GM12892 (cell line): ENCODE data around the gene NHERF2.
A peak's percentile ranks its signal among the peaks of the same experiment; 100 is the strongest.
"Not testable (repeated sequence)": the region's sequence is repeated elsewhere in the genome, so short reads cannot be mapped to it uniquely, and the experiment has no call there.

Experiments used
- DNase-seq: peaks from one replicate; pipeline ENCODE4 v3.0.0; 2011; ENCODE audit not compliant: insufficient read length
- FAIRE-seq: peaks from 2 replicates; lab custom pipeline; 2011; peaks lifted over from hg19 to GRCh38; lab: Jason Lieb, UNC
- POLR2A ChIP-seq: IDR thresholded peaks from 2 replicates; pipeline ENCODE4 v1.6.1; 2011; ENCODE audit warnings: low read depth, low read length, control low read depth
- POLR2AphosphoS5 ChIP-seq: IDR thresholded peaks from 2 replicates; pipeline ENCODE4 v1.6.1; 2011; ENCODE audit warnings: low read depth, low read length, control low read depth
- TAF1 ChIP-seq: IDR thresholded peaks from 2 replicates; pipeline ENCODE4 v1.6.1; 2011; ENCODE audit warnings: low read depth, mild to moderate bottlenecking, control low read depth, low read length, borderline replicate concordance

Gene NHERF2

DNA sequence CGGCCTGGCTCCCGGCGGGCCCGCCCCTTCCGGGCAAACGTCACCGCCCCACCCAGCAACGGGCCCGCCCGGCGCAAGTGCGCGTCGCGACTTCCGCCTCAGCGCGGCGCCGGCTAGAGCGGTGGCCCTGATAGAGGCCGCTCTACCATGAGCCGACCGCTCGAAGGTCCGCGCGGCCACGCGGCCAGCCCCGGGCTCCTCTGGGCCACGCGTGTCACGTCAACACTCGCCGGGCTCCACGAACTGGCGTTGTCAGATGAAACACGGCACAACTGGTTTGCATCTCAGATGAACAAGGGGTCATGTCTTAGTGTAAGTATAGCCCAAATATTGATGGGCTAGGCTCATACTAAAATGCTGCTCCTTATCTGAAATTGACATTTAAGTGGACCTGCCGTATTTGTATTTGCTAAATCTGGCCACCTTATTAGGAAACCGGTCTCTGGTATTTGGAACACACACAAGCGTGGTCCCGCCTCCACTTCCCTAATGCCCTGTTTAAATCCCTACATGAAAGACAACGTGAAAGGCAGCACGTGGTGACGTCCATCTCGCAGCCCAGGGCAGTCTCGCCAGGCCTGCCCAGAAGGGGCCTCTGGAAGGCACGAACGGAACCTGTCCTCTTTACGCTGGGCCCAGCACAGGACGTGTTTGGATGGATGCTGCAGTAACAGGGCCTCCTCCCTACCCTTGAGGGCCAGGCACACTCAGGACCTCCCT is 16.8 kb upstream of the NHERF2 start, which contains the start of gene ZNF598:
Gene ZNF598 (minus strand): TSS at position 31 of the 720 bp plus-strand sequence.
- TF ChIP-seq POLR2AphosphoS5, result peak; percentile 81
- TF ChIP-seq POLR2A, result peak; percentile 94
- peak; percentile 77; the same call in 1 of the 2 replicates for TF ChIP-seq TAF1
- peak; percentile 85 for FAIRE-seq

DNA sequence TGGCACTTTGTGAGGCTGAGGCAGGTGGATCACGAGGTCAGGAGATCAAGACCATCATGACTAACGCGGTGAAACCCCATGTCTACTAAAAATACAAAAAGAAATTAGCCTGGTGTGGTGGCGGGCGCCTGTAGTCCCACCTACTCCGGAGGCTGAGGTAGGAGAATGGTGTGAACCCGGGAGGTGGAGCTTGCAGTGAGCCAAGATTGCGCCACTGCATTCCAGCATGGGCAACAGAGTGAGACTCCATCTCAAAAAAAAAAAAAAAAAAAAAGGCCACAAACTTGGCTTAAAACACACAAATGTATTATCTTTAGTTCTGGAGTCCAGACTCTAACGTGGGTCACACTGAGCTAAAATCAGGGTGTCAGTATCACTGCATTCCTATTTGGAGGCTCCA is 15.0 kb upstream of the NHERF2 start:
- not testable (repeated sequence) for FAIRE-seq, DNase-seq

More for the DNA sequence above, 16.8 kb upstream of the NHERF2 start, which contains the start of gene ZNF598:
- peak; percentile 98 for DNase-seq

DNA sequence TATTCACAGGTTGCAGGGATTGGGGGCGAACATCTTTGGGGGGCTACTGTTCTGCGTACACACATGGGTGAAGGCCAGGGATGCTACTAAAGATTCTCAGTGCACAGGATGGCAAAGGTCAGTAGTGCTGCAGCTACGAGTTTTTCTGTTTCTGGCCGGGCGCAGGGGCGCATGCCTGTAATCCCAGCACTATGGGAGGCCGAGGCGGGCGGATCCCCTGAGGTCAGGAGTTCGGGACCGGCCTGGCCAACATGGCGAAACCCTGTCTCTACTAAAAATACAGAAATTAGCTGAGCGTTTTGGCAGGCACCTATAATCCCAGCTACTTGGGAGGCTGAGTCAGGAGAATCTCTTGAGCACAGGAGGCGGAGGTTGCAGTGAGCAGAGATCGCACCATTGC is 13.2 kb upstream of the NHERF2 start:
- no peak for TF ChIP-seq POLR2AphosphoS5
- no peak for TF ChIP-seq TAF1
- no peak for TF ChIP-seq POLR2A
- no peak for DNase-seq
- FAIRE-seq, result no peak

DNA sequence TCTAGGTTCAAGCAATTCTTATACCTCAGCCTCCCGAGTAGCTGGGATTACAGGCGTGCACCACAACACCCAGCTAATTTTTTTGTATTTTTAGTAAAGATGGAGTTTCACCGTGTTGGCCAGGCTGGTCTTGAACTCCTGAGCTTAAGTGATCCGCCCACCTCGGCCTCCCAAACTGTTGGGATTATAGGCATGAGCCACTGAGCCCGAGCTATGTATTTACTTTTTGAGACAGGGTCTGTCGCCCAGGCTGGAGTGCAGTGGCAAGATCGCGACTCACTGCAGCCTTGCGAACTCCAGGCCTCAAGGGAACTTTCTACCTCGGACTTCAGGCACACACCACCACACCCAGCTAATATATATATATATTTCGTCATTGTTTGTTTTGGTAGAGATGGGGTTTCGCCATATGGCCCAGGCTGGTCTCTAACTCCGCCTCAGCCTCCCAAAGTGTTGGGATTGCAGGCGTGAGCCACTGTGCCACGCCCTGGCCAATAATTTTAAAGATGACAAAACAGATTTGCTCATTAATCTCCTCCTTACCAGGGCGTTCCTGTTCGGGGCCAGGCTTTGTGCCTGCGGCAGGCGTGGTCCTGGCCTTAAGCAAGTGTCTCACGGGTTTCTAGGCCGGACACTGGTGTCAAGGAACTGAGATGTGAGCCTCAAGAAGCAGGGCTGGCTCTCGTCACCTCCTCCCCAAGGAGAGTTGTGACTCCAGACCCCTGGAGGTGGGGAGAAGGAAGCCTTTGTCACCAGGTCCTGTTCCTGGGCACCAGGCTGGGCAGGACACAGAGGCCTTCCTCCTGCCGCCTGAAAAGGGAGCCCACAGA is 11.4 kb upstream of the NHERF2 start:
- no peak for TF ChIP-seq TAF1
- no peak for TF ChIP-seq POLR2A
- FAIRE-seq, result no peak
- DNase-seq, result no peak

DNA sequence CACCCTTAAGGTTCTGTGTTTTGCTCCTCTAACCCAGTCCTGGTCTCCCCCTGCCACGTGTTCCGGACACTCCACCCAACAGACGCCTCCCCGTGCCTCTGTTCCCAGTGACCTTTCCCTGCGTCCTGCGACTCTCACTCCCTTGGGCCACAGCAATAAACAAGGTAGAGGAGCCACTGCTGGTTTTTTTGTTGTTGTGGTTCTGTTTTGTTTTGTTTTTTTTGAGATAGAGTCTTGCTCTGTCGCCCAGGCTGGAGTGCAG is 10.8 kb upstream of the NHERF2 start:
- TF ChIP-seq TAF1, result no peak
- no peak for TF ChIP-seq POLR2AphosphoS5
- TF ChIP-seq POLR2A, result no peak
- no peak for FAIRE-seq
- no peak for DNase-seq

DNA sequence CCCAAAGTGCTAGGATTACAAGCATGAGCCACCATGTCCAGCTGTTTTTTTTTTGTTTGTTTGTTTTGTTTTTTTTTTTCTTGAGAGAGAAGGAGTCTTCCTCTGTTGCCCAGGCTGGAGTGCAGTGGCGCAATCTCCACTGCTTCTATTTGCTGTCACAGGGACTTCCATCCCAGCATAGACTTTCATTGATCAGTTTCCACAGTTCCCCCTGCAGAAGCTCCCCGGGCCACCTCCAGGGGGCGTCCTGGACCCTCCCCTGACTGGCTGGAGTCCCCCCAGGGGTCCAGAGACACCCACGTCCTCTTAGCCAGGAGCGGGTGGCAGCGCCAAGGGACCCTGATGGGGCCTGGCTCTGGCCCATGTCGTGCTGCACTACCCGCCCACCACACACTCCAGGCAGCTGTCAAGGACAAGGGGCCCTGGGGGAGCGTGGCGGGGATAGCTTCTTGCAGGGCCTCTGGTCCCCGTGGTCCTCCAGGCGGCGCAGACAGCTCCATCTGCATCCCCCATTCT is 10.2 kb upstream of the NHERF2 start:
- FAIRE-seq, result no peak
- no peak for TF ChIP-seq TAF1
- no peak for TF ChIP-seq POLR2AphosphoS5
- no peak for DNase-seq

DNA sequence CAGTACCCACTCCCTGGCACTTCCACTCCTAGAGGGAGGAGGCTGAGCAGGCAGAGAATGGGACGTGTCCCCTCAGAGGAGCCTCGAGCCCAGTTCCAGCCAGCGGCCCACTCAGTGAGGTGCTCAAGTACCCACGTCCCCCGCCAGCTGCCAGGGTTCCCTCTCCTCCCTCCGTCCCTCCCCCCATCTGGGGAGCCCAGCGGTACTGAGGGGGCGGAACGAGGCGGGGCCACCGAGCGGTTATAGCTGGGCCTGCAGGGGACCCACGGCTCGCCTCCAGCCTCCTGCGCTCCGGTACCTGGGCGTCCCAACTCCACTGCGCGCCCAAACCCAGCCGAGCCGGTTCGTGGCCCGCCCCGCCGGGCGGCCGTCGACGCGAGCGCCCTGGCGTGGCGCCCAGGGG is 7.2 kb upstream of the NHERF2 start, which contains the start of gene NPW:
Gene NPW (plus strand): TSS at position 268 of the 403 bp plus-strand sequence.
- TF ChIP-seq POLR2A (no peak), TAF1 (no peak), POLR2AphosphoS5 (no peak)
- DNase-seq (no peak), FAIRE-seq (no peak)

DNA sequence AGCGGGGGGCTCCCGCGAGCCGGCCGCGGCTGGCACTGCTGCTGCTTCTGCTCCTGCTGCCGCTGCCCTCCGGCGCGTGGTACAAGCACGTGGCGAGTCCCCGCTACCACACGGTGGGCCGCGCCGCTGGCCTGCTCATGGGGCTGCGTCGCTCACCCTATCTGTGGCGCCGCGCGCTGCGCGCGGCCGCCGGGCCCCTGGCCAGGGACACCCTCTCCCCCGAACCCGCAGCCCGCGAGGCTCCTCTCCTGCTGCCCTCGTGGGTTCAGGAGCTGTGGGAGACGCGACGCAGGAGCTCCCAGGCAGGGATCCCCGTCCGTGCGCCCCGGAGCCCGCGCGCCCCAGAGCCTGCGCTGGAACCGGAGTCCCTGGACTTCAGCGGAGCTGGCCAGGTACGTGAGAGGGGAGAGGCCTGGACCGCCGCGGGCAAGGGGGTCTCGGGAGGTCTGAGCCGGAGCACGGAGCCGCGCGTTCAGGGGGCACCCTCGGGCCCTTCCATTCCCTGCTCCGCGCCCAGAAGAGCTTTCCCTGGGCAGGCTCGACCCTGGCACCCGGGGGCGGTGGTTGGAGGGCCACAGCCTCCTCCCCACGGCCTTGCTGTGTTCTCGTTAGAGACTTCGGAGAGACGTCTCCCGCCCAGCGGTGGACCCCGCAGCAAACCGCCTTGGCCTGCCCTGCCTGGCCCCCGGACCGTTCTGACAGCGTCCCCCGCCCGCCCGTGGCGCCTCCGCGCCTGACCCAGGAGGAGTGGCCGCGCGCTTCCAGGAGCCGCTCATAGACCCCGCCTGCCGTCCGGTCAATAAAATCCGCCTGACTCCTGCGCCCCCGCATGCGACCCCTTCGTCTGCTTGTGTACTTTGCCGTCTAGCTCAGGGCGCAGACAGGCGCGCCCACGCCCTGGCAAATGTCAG is 6.5 kb upstream of the NHERF2 start:
- FAIRE-seq (no peak), DNase-seq (no peak)
- TF ChIP-seq TAF1, result no peak
- TF ChIP-seq POLR2AphosphoS5, result no peak
- no peak for TF ChIP-seq POLR2A

DNA sequence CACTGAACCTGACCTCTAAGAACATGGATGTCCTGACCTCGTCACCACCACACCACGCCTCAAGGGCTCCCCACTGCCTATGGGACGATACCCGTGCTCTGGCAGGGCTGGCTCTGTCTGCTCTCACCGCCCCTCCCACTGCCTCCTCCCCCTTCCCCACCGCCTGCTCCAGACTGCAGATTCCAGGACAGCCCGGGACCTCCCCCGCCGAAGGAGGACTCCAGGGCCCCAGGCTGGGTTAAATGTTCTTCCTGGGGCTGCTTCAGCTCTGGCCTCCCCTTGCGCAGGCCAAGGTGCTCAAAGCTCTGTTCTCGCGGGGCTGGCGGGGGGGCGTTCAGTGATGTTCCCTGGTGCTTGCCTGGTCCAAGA is 4.0 kb upstream of the NHERF2 start:
- TF ChIP-seq POLR2A (no peak), POLR2AphosphoS5 (no peak), TAF1 (no peak)
- DNase-seq (no peak), FAIRE-seq (no peak)

DNA sequence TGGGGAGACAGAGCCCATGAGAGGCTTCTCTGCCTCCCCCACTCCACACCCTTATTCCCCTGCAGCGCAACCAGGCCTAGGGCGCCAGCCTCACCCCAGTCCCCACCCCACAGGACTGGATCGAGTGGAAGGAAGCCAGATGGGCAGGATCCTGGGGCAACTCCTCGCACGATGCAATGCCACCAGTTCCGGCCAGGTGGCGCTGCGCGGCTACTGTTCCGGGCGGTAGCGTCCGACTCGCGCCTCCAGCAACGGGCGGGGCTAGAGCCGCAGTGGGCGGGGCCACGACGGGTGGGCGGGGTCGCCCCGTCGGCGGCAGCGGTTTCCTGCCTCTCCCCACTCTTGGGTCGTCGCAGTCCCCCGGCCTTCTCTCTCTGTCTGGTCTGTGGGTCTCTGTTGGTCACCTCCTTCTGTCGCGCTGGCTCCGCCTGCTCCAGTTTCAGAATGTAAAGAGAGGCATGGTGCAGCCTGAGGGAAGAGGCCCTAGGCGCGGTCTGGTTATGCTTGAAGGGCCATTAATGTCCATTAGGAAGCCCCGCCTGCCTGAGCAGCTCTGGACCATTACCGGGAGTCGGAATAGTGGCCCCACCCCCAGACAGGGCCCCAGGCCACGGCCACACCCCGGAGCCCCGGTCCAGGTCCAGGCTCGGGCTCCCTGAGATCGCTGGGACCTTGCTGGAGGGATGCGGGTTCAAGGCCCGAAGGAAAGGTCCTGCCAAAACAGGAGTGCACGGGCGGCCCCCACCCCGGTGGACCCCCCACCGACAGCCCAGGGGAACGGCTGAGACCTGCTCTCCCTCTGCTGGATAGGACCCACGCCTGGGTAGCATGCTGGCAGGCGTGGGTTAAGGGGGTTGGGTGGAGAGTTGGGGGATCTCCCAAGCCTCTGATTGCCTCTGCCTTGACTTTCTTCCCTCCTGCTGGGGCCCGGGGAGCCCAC is 3.3 kb upstream of the NHERF2 start:
- DNase-seq (peak; percentile 99), FAIRE-seq (peak; percentile 99)
- TF ChIP-seq TAF1, result no peak
